ENCODE data around the gene EHF. TPM values are rescaled to one million over a fixed set of nuclear protein-coding genes. Genes with fewer than 3 reads are reported as not detected.
A peak's percentile ranks its signal among the peaks of the same experiment; 100 is the strongest.

The EHF gene
- total and polyA plus RNA-seq, 9 of the 15 experiments (the other 6 are each of a cell fraction or from before 2014, with no cell fraction given) = 0.04 to 0.54 (median 0.37) TPM

DNA sequence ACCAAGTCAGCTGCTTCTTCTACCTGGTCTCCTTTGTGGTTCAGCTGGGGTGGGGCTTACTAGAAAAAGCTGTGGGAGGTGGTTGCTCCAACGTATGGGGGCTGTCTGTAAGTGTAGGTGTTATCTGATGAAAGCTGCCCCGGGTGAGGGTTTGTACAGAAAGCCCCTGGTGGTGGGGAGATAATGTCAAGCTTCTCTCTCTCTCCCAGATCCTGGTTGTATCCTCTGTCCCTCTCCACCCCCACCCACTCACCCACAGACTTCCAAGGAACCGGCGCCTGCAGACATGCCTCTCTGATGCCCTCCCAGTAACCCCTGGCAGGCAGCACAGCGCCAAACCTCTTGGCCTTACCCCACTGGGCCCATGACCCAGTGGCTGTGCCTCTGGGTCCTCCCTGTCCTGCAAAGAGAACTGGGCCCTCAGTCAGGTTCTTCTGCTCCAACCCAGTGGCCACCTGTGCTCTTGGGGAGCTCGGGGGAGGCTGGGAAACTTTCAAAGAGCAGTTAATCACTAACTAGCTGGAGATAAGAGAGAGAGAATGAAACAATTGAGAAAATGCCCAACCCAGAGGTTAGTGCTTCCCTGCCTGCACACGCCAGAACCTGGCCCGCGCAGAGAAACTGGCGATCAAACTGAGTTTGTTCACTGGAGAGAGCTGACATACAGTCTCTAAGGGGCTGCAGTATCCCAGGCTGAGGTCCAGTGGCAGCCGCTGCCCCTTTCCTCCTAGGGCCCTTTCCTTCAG lies 20.4 kb upstream of the EHF start (continued):
- no peak for TF ChIP-seq EWSR1 (IDR thresholded peaks at IDR 0.05; ENCODE audit: borderline replicate concordance, low read depth, partially characterized antibody)
- TF ChIP-seq, protein P1, sequence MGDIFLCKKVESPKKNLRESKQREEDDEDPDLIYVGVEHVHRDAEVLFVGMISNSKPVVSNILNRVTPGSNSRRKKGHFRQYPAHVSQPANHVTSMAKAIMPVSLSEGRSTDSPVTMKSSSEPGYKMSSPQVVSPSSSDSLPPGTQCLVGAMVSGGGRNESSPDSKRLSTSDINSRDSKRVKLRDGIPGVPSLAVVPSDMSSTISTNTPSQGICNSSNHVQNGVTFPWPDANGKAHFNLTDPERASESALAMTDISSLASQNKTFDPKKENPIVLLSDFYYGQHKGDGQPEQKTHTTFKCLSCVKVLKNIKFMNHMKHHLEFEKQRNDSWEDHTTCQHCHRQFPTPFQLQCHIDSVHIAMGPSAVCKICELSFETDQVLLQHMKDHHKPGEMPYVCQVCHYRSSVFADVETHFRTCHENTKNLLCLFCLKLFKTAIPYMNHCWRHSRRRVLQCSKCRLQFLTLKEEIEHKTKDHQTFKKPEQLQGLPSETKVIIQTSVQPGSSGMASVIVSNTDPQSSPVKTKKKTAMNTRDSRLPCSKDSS (IDR thresholded peaks at IDR 0.05; ENCODE audit: low read depth, partially characterized antibody) = no peak
- no peak for TF ChIP-seq ATF6 (CRISPR knock-in tag; IDR thresholded peaks at IDR 0.05)
- no peak for TF ChIP-seq L3MBTL2 (IDR thresholded peaks at IDR 0.05)
- no peak for TF ChIP-seq NFYB (IDR thresholded peaks at IDR 0.05; ENCODE audit: extremely low read depth, insufficient read length)
- TF ChIP-seq, protein P2, sequence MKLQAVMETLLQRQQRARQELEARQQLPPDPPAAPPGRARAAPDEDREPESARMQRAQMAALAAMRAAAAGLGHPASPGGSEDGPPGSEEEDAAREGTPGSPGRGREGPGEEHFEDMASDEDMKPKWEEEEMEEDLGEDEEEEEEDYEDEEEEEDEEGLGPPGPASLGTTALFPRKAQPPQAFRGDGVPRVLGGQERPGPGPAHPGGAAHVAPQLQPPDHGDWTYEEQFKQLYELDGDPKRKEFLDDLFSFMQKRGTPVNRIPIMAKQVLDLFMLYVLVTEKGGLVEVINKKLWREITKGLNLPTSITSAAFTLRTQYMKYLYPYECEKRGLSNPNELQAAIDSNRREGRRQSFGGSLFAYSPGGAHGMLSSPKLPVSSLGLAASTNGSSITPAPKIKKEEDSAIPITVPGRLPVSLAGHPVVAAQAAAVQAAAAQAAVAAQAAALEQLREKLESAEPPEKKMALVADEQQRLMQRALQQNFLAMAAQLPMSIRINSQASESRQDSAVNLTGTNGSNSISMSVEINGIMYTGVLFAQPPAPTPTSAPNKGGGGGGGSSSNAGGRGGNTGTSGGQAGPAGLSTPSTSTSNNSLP (IDR thresholded peaks at IDR 0.05; ENCODE audit: borderline replicate concordance, low read depth, low read length) = no peak
- peak; percentile 74; the same call in 1 of the 2 replicates for TF ChIP-seq NBN (IDR thresholded peaks at IDR 0.05; ENCODE audit: low read depth)
- TF ChIP-seq AFF4 (CRISPR knock-in tag; IDR thresholded peaks at IDR 0.05) = no peak
- no peak for TF ChIP-seq ZNF280B (CRISPR knock-in tag; IDR thresholded peaks at IDR 0.05)
- peak; percentile 55; the same call in 1 of the 2 replicates for TF ChIP-seq ZNF311 (CRISPR knock-in tag; IDR thresholded peaks at IDR 0.05)
- TF ChIP-seq FOS (IDR thresholded peaks at IDR 0.05; ENCODE audit: extremely low read depth, insufficient read length) = no peak
- no peak for TF ChIP-seq TRIM24 (IDR thresholded peaks at IDR 0.05)
- TF ChIP-seq LCOR (CRISPR knock-in tag; IDR thresholded peaks at IDR 0.05) = no peak
- TF ChIP-seq SMARCE1 (IDR thresholded peaks at IDR 0.05) = peak; percentile 86

Data from K562 (cell line).